GM20000 (cell line): ENCODE data around the gene NKPD1.

Experiments used
- DNase-seq: peaks from one replicate; pipeline ENCODE4 v3.0.0; 2012; ENCODE audit warnings: low spot score
- CTCF ChIP-seq: IDR thresholded peaks from 2 replicates; pipeline ENCODE4 v1.5.1; 2012; ENCODE audit warnings: mild to moderate bottlenecking, control low read depth; ENCODE audit errors: extremely low read depth, missing control alignments

Gene NKPD1

GRCh38 chr19:45179072-45179891 lies 18.5 kb upstream of the NKPD1 start:
- peak; percentile 49 for DNase-seq
- no peak for TF ChIP-seq CTCF

- DNase-seq: peak; percentile 98
- TF ChIP-seq CTCF: peak; percentile 34
These were observed 17.7 kb upstream of the NKPD1 start, which contains the start of gene BLOC1S3 for GRCh38 chr19:45178262-45179071. TSS of gene BLOC1S3 (plus strand) at chr19:45178784. CDS start at chr19:45179297, 513 bp downstream.

- DNase-seq: no peak
- no peak for TF ChIP-seq CTCF
These were observed 17.1 kb upstream of the NKPD1 start, which contains the start of gene TRAPPC6A for GRCh38 chr19:45177817-45178261. TSS of gene TRAPPC6A (minus strand) at chr19:45178237. CDS start at chr19:45178218, 19 bp downstream.

- no peak for TF ChIP-seq CTCF
- no peak for DNase-seq
These were observed 14.9 kb upstream of the NKPD1 start for GRCh38 chr19:45175515-45176345.

- TF ChIP-seq CTCF: no peak
These were observed 13.0 kb upstream of the NKPD1 start for GRCh38 chr19:45173816-45174215.

GRCh38 chr19:45172611-45173208 lies 11.9 kb upstream of the NKPD1 start:
- no peak for DNase-seq
- TF ChIP-seq CTCF: no peak

More at GRCh38 chr19:45173816-45174215, 13.0 kb upstream of the NKPD1 start:
- DNase-seq: no peak
